Astrocyte (in vitro differentiated cells and primary cell): Measurements from ENCODE around the gene B4GALT1. TPM values are rescaled to one million over a fixed set of nuclear protein-coding genes. Genes with fewer than 3 reads are reported as not detected.

Experiments
- DNase-seq: peaks from one replicate; pipeline ENCODE4 v3.0.0-alpha.2; 2010; ENCODE audit warnings: low read depth
- FAIRE-seq: peaks from 2 replicates; lab custom pipeline; 2011; peaks lifted over from hg19 to GRCh38; lab: Jason Lieb, UNC
- H2AFZ ChIP-seq: 2 replicates; pipeline ENCODE4 v1.6.0; 2012; ENCODE audit warnings: low read depth, low read length, inconsistent platforms
- H3K27ac ChIP-seq: 2 replicates; pipeline ENCODE4 v1.5.1; 2011; ENCODE audit warnings: low read depth, low read length, inconsistent platforms
- H3K27me3 ChIP-seq: 2 replicates; pipeline ENCODE4 v1.6.0; 2011; ENCODE audit warnings: low read length, inconsistent platforms; ENCODE audit not compliant: insufficient read depth
- H3K36me3 ChIP-seq: 2 replicates; pipeline ENCODE4 v1.5.1; 2011; ENCODE audit warnings: low read length, inconsistent platforms; ENCODE audit not compliant: insufficient read depth
- H3K4me1 ChIP-seq: 2 replicates; pipeline ENCODE4 v1.5.1; 2011; ENCODE audit warnings: low read length, inconsistent platforms; ENCODE audit not compliant: insufficient read depth
- H3K4me2 ChIP-seq: 2 replicates; pipeline ENCODE4 v1.6.0; 2012; ENCODE audit warnings: low read length, inconsistent platforms
- H3K4me3 ChIP-seq: 2 replicates; pipeline ENCODE4 v1.5.1; 2011; ENCODE audit warnings: low read depth, mild to moderate bottlenecking, low read length, inconsistent platforms; ENCODE audit not compliant: insufficient read depth
- H3K79me2 ChIP-seq: 2 replicates; pipeline ENCODE4 v1.6.0; 2012; ENCODE audit warnings: mild to moderate bottlenecking, low read length, inconsistent platforms; ENCODE audit not compliant: insufficient read depth
- H3K9ac ChIP-seq: 2 replicates; pipeline ENCODE4 v1.6.0; 2012; ENCODE audit warnings: mild to moderate bottlenecking, low read length, inconsistent platforms
- H3K9me3 ChIP-seq: 2 replicates; pipeline ENCODE4 v1.5.1; 2012; ENCODE audit warnings: low read depth, mild to moderate bottlenecking, low read length, inconsistent platforms; ENCODE audit not compliant: insufficient read depth
- H4K20me1 ChIP-seq: 2 replicates; pipeline ENCODE4 v1.6.0; 2012; ENCODE audit warnings: low read length, inconsistent platforms; ENCODE audit not compliant: insufficient read depth
- H3K27ac Mint-ChIP-seq: one replicate; pipeline ENCODE4 v1.8.0; 2021; ENCODE audit warnings: mild to moderate bottlenecking, mixed read lengths; ENCODE audit not compliant: unreplicated experiment
- H3K27me3 Mint-ChIP-seq: one replicate; pipeline ENCODE4 v1.8.0; 2021; ENCODE audit warnings: low read depth, mixed read lengths; ENCODE audit not compliant: unreplicated experiment
- H3K36me3 Mint-ChIP-seq: one replicate; pipeline ENCODE4 v1.8.0; 2021; ENCODE audit warnings: low read depth, mixed read lengths; ENCODE audit not compliant: unreplicated experiment
- H3K4me1 Mint-ChIP-seq: one replicate; pipeline ENCODE4 v1.8.0; 2021; ENCODE audit warnings: low read depth, mixed read lengths; ENCODE audit not compliant: unreplicated experiment
- H3K4me3 Mint-ChIP-seq: one replicate; pipeline ENCODE4 v1.8.0; 2021; ENCODE audit warnings: mild to moderate bottlenecking, moderate library complexity, mixed read lengths; ENCODE audit not compliant: unreplicated experiment
- H3K9me3 Mint-ChIP-seq: one replicate; pipeline ENCODE4 v1.8.0; 2021; ENCODE audit warnings: mild to moderate bottlenecking, mixed read lengths; ENCODE audit not compliant: unreplicated experiment
- EZH2 ChIP-seq: IDR thresholded peaks from 2 replicates; pipeline ENCODE4 v1.6.1; 2012; ENCODE audit warnings: mild to moderate bottlenecking, low read length, inconsistent platforms; ENCODE audit not compliant: insufficient read depth
- total RNA-seq: library from RNA; stranded (reverse); gene quantifications from 2 replicates; pipeline ENCODE4 v1.2.1, GENCODE V29; 2021
- TF ChIP-seq, protein P1 (sequence below): IDR thresholded peaks from 2 replicates; pipeline ENCODE4 v1.5.1; 2011; ENCODE audit warnings: low read depth, mild to moderate bottlenecking, inconsistent platforms, low read length, moderate library complexity; ENCODE audit not compliant: insufficient read depth

Gene B4GALT1
- total RNA-seq, 1 donor from 2014 or later, result 93.1 TPM

DNA sequence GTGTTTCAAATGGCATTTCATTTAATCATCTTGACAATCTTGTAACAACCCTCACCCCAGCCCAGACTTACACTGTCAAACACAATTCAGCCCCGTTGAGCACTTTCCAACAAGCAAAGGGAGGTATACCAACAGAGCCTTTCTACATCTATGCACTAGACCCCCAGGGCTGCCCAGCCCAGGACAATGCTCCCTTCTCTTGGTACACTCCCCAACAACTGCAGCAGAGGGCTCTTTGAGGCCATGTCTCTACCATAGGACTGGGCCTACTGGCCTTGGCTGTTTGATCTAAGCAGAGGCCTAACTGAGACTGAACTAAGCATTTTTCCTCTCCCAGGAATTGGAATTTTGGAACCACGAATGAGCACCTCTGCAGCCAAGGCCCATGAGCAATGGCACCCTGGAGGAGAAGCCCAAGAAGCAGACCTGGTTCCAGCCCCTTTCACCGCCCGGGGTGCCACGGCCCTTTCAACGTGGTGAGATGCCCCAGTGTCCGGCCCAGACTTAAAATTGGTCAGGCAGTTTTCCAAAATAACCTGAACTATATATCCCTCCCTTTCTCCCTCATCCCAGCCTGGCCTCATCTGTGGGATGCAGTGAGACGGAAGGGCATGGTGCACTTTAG lies 43.6 kb downstream of the B4GALT1 start:
- no peaks in the 10 kb centered on the region for H3K27me3 Mint-ChIP-seq
- DNase-seq (no peak), FAIRE-seq (no peak)
- H3K4me3 Mint-ChIP-seq, result no peak overlapping the region
- no peak overlapping the region for H3K27ac ChIP-seq
- no peak overlapping the region for H3K4me3 ChIP-seq
- H3K36me3 Mint-ChIP-seq, result peaks cover 17% of the 10 kb centered on the region
- TF ChIP-seq, protein P1, sequence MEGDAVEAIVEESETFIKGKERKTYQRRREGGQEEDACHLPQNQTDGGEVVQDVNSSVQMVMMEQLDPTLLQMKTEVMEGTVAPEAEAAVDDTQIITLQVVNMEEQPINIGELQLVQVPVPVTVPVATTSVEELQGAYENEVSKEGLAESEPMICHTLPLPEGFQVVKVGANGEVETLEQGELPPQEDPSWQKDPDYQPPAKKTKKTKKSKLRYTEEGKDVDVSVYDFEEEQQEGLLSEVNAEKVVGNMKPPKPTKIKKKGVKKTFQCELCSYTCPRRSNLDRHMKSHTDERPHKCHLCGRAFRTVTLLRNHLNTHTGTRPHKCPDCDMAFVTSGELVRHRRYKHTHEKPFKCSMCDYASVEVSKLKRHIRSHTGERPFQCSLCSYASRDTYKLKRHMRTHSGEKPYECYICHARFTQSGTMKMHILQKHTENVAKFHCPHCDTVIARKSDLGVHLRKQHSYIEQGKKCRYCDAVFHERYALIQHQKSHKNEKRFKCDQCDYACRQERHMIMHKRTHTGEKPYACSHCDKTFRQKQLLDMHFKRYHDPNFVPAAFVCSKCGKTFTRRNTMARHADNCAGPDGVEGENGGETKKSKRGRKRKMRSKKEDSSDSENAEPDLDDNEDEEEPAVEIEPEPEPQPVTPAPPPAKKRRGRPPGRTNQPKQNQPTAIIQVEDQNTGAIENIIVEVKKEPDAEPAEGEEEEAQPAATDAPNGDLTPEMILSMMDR, result no peak
- TF ChIP-seq EZH2, result no peak
- no peaks in the 10 kb centered on the region for H3K9me3 ChIP-seq
- H3K27me3 ChIP-seq, result no peaks in the 10 kb centered on the region
- H3K27ac Mint-ChIP-seq, result no peak overlapping the region
- no peak overlapping the region for H3K9ac ChIP-seq
- no peak overlapping the region for H3K4me2 ChIP-seq
- peaks cover 2% of the 10 kb centered on the region for H3K36me3 ChIP-seq
- H3K9me3 Mint-ChIP-seq, result no peaks in the 10 kb centered on the region
- peaks cover 37% of the 10 kb centered on the region for H3K79me2 ChIP-seq
- H2AFZ ChIP-seq, result no peak overlapping the region
- peaks cover 4% of the 10 kb centered on the region for H3K4me1 ChIP-seq
- peaks cover 25% of the 10 kb centered on the region for H3K4me1 Mint-ChIP-seq
- H4K20me1 ChIP-seq, result peaks cover 62% of the 10 kb centered on the region

DNA sequence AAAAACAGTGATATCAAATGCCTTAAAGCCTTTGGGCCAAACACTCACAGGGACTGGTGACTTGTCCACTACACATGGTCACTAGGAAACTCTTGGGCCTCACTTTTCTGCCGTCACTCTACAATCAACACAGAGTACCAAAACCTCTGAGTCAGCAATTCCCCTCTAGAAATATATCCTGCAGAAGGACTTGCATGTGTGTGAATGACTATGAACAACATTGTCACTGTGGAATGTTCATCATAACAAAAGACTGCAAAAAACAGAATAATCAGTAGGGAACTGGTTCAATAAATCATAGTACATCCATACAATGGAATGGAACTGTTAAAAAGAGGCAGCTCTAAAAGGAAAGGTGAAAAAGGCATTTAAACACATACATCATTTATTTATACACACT lies 46.5 kb downstream of the B4GALT1 start:
- peak overlapping the region; percentile 3 for H3K27ac Mint-ChIP-seq
- FAIRE-seq, result no peak

More for the DNA sequence above, 46.5 kb downstream of the B4GALT1 start:
- TF ChIP-seq, protein P1, result no peak
- TF ChIP-seq EZH2, result no peak
- H3K4me2 ChIP-seq, result no peak overlapping the region
- Mint-ChIP-seq H3K4me3 (no peak overlapping the region), H3K4me1 (peaks cover 30% of the 10 kb centered on the region), H3K36me3 (peaks cover 4% of the 10 kb centered on the region), H3K9me3 (no peaks in the 10 kb centered on the region), H3K27me3 (no peaks in the 10 kb centered on the region)
- no peak overlapping the region for H3K4me3 ChIP-seq
- peaks cover 2% of the 10 kb centered on the region for H3K36me3 ChIP-seq
- DNase-seq, result no peak
- no peaks in the 10 kb centered on the region for H3K9me3 ChIP-seq
- H3K27me3 ChIP-seq, result no peaks in the 10 kb centered on the region
- H4K20me1 ChIP-seq, result peaks cover 52% of the 10 kb centered on the region
- H3K9ac ChIP-seq, result no peak overlapping the region
- no peak overlapping the region for H3K27ac ChIP-seq
- H3K4me1 ChIP-seq, result peaks cover 8% of the 10 kb centered on the region
- no peak overlapping the region for H2AFZ ChIP-seq
- H3K79me2 ChIP-seq, result peaks cover 27% of the 10 kb centered on the region
